ENCODE measurements around the gene POLE. TPM values are rescaled to one million over a fixed set of nuclear protein-coding genes. Genes with fewer than 3 reads are reported as not detected.

Gene POLE
- polyA plus RNA-seq, 1 of the 3 experiments (the other 2 are of a cell fraction), result 20.1 TPM

- Histone ChIP-seq H3K4me2 (no peak overlapping the region), H3K36me3 (replicated peaks in 1 of 2; ENCODE audit: control insufficient read depth in 1 of 2, insufficient read depth in 2 of 2, low read length in 1 of 2) (peaks cover 3 to 10% of the 10 kb centered on the region in 2 experiments), H3K9me2 (no peaks in the 10 kb centered on the region), H2AFZ (ENCODE audit: low read depth) (no peak overlapping the region), H4K20me1 (ENCODE audit: insufficient read depth) (no peaks in the 10 kb centered on the region; the same call in 1 of the 2 replicates), H3K4me3 (ENCODE audit: low read depth in 2 of 2, low read length in 1 of 2) (no peak overlapping the region), H3F3A (replicated peaks; ENCODE audit: insufficient read depth) (no peaks in the 10 kb centered on the region), H3K9ac (no peak overlapping the region), H3K9me3 (no peaks in the 10 kb centered on the region), H3K79me2 (ENCODE audit: insufficient read depth) (no peaks in the 10 kb centered on the region), H3K27ac (ENCODE audit: low read depth in 2 of 2, low read length in 1 of 2) (no peak overlapping the region), H3K4me1 (ENCODE audit: control insufficient read depth in 1 of 2, insufficient read depth in 2 of 2, low read depth in 1 of 2, low read length in 1 of 2) (no peaks in the 10 kb centered on the region), H3K27me3 (ENCODE audit: insufficient read depth) (no peaks in the 10 kb centered on the region)
- TF ChIP-seq IRF3 (IDR thresholded peaks at IDR 0.05; ENCODE audit: low read depth, low read length), result no peak
- TF ChIP-seq JUND (IDR thresholded peaks at IDR 0.05), result no peak
- TF ChIP-seq RFX5 (IDR thresholded peaks at IDR 0.05; ENCODE audit: low read length), result no peak
- TF ChIP-seq TCF12 (IDR thresholded peaks at IDR 0.05), result no peak
- TF ChIP-seq ZBTB33 (IDR thresholded peaks at IDR 0.05; ENCODE audit: borderline replicate concordance, low read depth), result no peak
- no peak for TF ChIP-seq GABPA (IDR thresholded peaks at IDR 0.05; ENCODE audit: low read depth)
- no peak for TF ChIP-seq MXI1 (IDR thresholded peaks at IDR 0.05; ENCODE audit: low read depth, low read length)
- TF ChIP-seq FOXJ3 (CRISPR knock-in tag; IDR thresholded peaks at IDR 0.05), result no peak
- TF ChIP-seq CHD2 (IDR thresholded peaks at IDR 0.05; ENCODE audit: low read length, partially characterized antibody), result no peak
- no peak for TF ChIP-seq RCOR1 (IDR thresholded peaks at IDR 0.05; ENCODE audit: low read length)
- no peak for TF ChIP-seq YY1 (IDR thresholded peaks at IDR 0.05; ENCODE audit: low read depth)
- TF ChIP-seq SIN3A (IDR thresholded peaks at IDR 0.05; ENCODE audit: borderline replicate concordance, low read depth, low read length), result no peak
- TF ChIP-seq, protein P1, sequence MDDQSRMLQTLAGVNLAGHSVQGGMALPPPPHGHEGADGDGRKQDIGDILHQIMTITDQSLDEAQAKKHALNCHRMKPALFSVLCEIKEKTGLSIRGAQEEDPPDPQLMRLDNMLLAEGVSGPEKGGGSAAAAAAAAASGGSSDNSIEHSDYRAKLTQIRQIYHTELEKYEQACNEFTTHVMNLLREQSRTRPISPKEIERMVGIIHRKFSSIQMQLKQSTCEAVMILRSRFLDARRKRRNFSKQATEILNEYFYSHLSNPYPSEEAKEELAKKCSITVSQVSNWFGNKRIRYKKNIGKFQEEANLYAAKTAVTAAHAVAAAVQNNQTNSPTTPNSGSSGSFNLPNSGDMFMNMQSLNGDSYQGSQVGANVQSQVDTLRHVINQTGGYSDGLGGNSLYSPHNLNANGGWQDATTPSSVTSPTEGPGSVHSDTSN (IDR thresholded peaks at IDR 0.05), result no peak
- TF ChIP-seq RAD21 (IDR thresholded peaks at IDR 0.05; ENCODE audit: low read length), result no peak
- no peak for TF ChIP-seq GATA2 (CRISPR knock-in tag; IDR thresholded peaks at IDR 0.05)
- TF ChIP-seq TAF1 (IDR thresholded peaks at IDR 0.05; ENCODE audit: borderline replicate concordance, low read depth, low read length), result no peak
- ChIA-PET CTCF (no interaction called here), POLR2A (no interaction called here)
- DNase-seq, result no peak
- 75% methylated on average over 10 of the region's 10 CpGs for WGBS (ENCODE audit: low lambda C conversion rate)
These were observed 13.2 kb upstream of the POLE start for GRCh38 chr12:132700212-132700822.

Measured in SK-N-SH (cell line).